HepG2 (cell line): ENCODE results near the gene UBALD1. TPM values are rescaled to one million over a fixed set of nuclear protein-coding genes. Genes with fewer than 3 reads are reported as not detected.

Experiments
- ATAC-seq: fragments of 200-7000 bp; cut with Tn5 transposase; 3 replicates; pipeline ENCODE4 v1.9.1; 2020; ENCODE audit warnings: mild to moderate bottlenecking, moderate library complexity
- BruUV-seq: library from RNA; stranded (reverse); fragments of 400-500 nt; replicated peaks from 2 replicates; lab custom pipeline; 2021; lab: Mats Ljungman, UMichigan
- CTCF ChIA-PET: fragments of 300-600 bp; formaldehyde crosslinking; extraction: SDS; loops from one replicate; lab custom pipeline; 2021; ENCODE audit warnings: low total read pairs, inconsistent platforms, low intra/inter-chr PET ratio; lab: Yijun Ruan, JAX
- POLR2A ChIA-PET: fragments of 350-600 bp; sonication (Branson Sonifier 250); formaldehyde crosslinking; loops from one replicate; lab custom pipeline; 2020; ENCODE audit warnings: antibody characterized with exemption, inconsistent platforms; lab: Yijun Ruan, JAX
- DNase-seq: peaks from one replicate; pipeline ENCODE4 v3.0.0-alpha.2; 2015; ENCODE audit warnings: low spot score
- FAIRE-seq: peaks from 3 replicates; lab custom pipeline; 2011; peaks lifted over from hg19 to GRCh38; lab: Jason Lieb, UNC
- H2AFZ ChIP-seq: one replicate; pipeline ENCODE4 v1.6.1; 2011; ENCODE audit warnings: low read length, inconsistent platforms
- H3K27ac ChIP-seq: fragments of 300-600 bp; 3 replicates; pipeline ENCODE4 v1.8.0; 2011; ENCODE audit warnings: mixed run types, mild to moderate bottlenecking, mixed read lengths, low read length, inconsistent platforms; ENCODE audit not compliant: insufficient read depth; ENCODE audit errors: extremely low read length
- H3K27me3 ChIP-seq, 2 experiments: fragments of 200-600 bp in 1 of 2; 2 replicates in 1 of 2; 3 replicates in 1 of 2; pipeline versions ENCODE4 v1.6.0 to v1.8.0; 2011; ENCODE audit warnings: low read length in 2 of 2, mild to moderate bottlenecking in 2 of 2, moderate library complexity in 2 of 2, inconsistent platforms in 1 of 2; ENCODE audit not compliant: insufficient read depth in 2 of 2, control insufficient read depth in 1 of 2
- H3K36me3 ChIP-seq, 2 experiments: fragments of 200-600 bp in 1 of 2; replicated peaks in 1 of 2; 2 replicates in 1 of 2; 3 replicates in 1 of 2; pipeline versions ENCODE4 v1.5.1 to v1.8.0; 2011; ENCODE audit warnings: low read length in 2 of 2, inconsistent platforms in 1 of 2; ENCODE audit not compliant: insufficient read depth in 2 of 2, control insufficient read depth in 1 of 2
- H3K4me1 ChIP-seq: 2 replicates; pipeline ENCODE4 v1.5.1; 2012; ENCODE audit warnings: low read length, inconsistent platforms; ENCODE audit not compliant: insufficient read depth
- H3K4me2 ChIP-seq: 2 replicates; pipeline ENCODE4 v1.6.0; 2011; ENCODE audit warnings: low read depth, low read length, inconsistent platforms
- H3K4me3 ChIP-seq, 3 experiments: fragments of 200-600 bp in 1 of 3; sonication (generic), shearing (Covaris generic) in 1 of 3; replicated peaks in 1 of 3; 2 replicates each; pipeline ENCODE4 v1.5.1; 2011 to 2016; ENCODE audit warnings: low read length in 3 of 3, inconsistent platforms in 2 of 3, low read depth in 2 of 3, mild to moderate bottlenecking in 2 of 3, control low read depth in 1 of 3, mixed read lengths in 1 of 3; ENCODE audit not compliant: insufficient read depth in 1 of 3
- H3K79me2 ChIP-seq: one replicate; pipeline ENCODE4 v1.6.1; 2011; ENCODE audit warnings: low read length, inconsistent platforms; ENCODE audit not compliant: insufficient read depth
- H3K9ac ChIP-seq: 2 replicates; pipeline ENCODE4 v1.6.0; 2011; ENCODE audit warnings: mild to moderate bottlenecking, low read depth, low read length, inconsistent platforms; ENCODE audit not compliant: insufficient read depth
- H3K9me3 ChIP-seq: 2 replicates; pipeline ENCODE4 v1.5.1; 2012; ENCODE audit warnings: mild to moderate bottlenecking, low read length
- H4K20me1 ChIP-seq: 2 replicates; pipeline ENCODE4 v1.6.0; 2011; ENCODE audit warnings: inconsistent platforms, mild to moderate bottlenecking, low read length, moderate library complexity; ENCODE audit not compliant: insufficient read depth
- GATAD1 ChIP-seq: IDR thresholded peaks from 2 replicates; pipeline ENCODE4 v1.6.1; 2016; ENCODE audit warnings: missing genetic modification reagents, missing compliant biosample characterization
- POLR2AphosphoS5 ChIP-seq: IDR thresholded peaks from 2 replicates; pipeline ENCODE4 v1.6.1; 2012; ENCODE audit warnings: low read depth, low read length
- SRSF9 ChIP-seq: fragments of 200-400 bp; formaldehyde crosslinking; IDR thresholded peaks from 2 replicates; pipeline ENCODE4 v1.6.1; 2018; ENCODE audit warnings: borderline replicate concordance, mild to moderate bottlenecking, low read depth, low read length; ENCODE audit not compliant: insufficient read depth, poor library complexity, severe bottlenecking
- TEAD2 ChIP-seq: sonication (generic); formaldehyde crosslinking; IDR thresholded peaks from 2 replicates; pipeline ENCODE4 v1.9.0; 2021; ENCODE audit warnings: missing genetic modification reagents
- ZSCAN20 ChIP-seq: sonication (generic); formaldehyde crosslinking; IDR thresholded peaks from 2 replicates; pipeline ENCODE4 v1.4.0; 2020; ENCODE audit warnings: missing genetic modification reagents, mild to moderate bottlenecking, borderline replicate concordance
- WGBS: methylation state at CpG from one replicate; pipeline ENCODE4 v1.1.6; 2017; ENCODE audit warnings: low lambda C conversion rate; 5-methylcytosine and 5-hydroxymethylcytosine counted together
- in situ Hi-C: cut with HindIII; loops from 2 replicates; pipeline ENCODE4 v1.10.0; 2017; ENCODE audit warnings: low pct_unique_long_range_greater_than_20kb; ENCODE audit not compliant: extremely low pct_ligation_motif_present
- intact Hi-C: fragments of 100-400 bp; cut with micrococcal nuclease; formaldehyde crosslinking; loops from one replicate; pipeline ENCODE4 v1.10.0; 2022; ENCODE audit not compliant: unreplicated experiment
- polyA plus RNA-seq, 8 experiments: library from polyadenylated mRNA; depleted of rRNA in 3 of 8; stranded (reverse) in 7 of 8; unstranded in 1 of 8; fragments of >200 nt; fragmentation: Illumina TruSeq in 4 of 8; extraction: Trizol in 4 of 8; gene quantifications; 2 replicates each; pipeline versions ENCODE4 v1.2.1 to v1.2.3, GENCODE V29; 2011 to 2016; ENCODE audit warnings: low read depth in 4 of 8, missing spikeins in 1 of 8, mixed read lengths in 1 of 8; ENCODE audit not compliant: insufficient read depth in 1 of 8
- total RNA-seq, 5 experiments: library from RNA; depleted of rRNA; stranded (reverse); fragments of >200 nt; fragmentation: Illumina TruSeq; extraction: Trizol; gene quantifications; 2 replicates each; pipeline ENCODE4 v1.2.3, GENCODE V29; 2016; ENCODE audit warnings: low read depth in 1 of 5
- TF ChIP-seq, protein P1 (sequence below): IDR thresholded peaks from 2 replicates; pipeline ENCODE4 v1.6.1; 2016; ENCODE audit warnings: low read depth, missing genetic modification reagents, missing compliant biosample characterization
- TF ChIP-seq, protein P2 (sequence below): IDR thresholded peaks from 2 replicates; pipeline ENCODE4 v1.6.1; 2016; ENCODE audit warnings: missing compliant biosample characterization, missing genetic modification reagents, borderline replicate concordance
- TF ChIP-seq, protein P3 (sequence below): sonication (generic); formaldehyde crosslinking; IDR thresholded peaks from 2 replicates; pipeline ENCODE4 v1.4.0; 2020; ENCODE audit warnings: missing genetic modification reagents

The UBALD1 gene
- total and polyA plus RNA-seq, 2 of the 13 experiments (the other 11 are each of a cell fraction or from before 2014, with no cell fraction given), result 6.8 to 12.3 TPM

DNA sequence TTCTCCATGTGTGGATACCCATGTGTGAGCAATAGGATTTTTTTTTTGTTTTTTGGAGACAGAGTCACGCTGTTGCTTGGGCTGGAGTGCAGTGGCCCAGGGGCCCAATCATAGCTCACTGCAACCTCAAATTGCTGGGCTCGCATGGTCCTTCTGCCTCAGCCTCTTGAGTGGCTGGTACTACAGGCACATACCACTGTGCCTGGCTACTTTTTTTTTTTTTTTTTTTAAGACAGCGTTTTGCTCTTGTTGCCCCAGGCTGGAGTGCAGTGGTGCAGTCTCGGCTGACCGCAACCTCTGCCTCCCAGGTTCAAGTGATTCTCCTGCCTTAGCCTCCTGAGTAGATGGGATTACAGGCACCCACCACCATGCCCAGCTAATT is 26.6 kb upstream of the UBALD1 start:
- DNase-seq (no peak), ATAC-seq (no peak), FAIRE-seq (no peak)
- H3K4me3 ChIP-seq, result no peak overlapping the region
- in situ Hi-C loops, result no loop called here
- peaks cover 73% of the 10 kb centered on the region for H3K79me2 ChIP-seq
- 90% methylated on average over 5 of the region's 5 CpGs for WGBS
- no peak overlapping the region for H3K9ac ChIP-seq
- no peak overlapping the region for H3K4me2 ChIP-seq
- H3K27ac ChIP-seq, result no peak overlapping the region
- CTCF ChIA-PET, result no interaction called here
- H3K4me1 ChIP-seq, result peaks cover 27% of the 10 kb centered on the region
- peaks cover 16% of the 10 kb centered on the region; the same call in 1 of the 2 replicates for H4K20me1 ChIP-seq
- peaks cover 10 to 26% of the 10 kb centered on the region in 2 experiments; a peak in 3 of 5 replicates for H3K36me3 ChIP-seq
- no TSS peak for BruUV-seq
- no peak overlapping the region for H2AFZ ChIP-seq
- H3K9me3 ChIP-seq, result no peaks in the 10 kb centered on the region
- H3K27me3 ChIP-seq, result no peaks in the 10 kb centered on the region
- POLR2A ChIA-PET, result no interaction called here
- TF ChIP-seq ZSCAN20 (no peak), SRSF9 (no peak), POLR2AphosphoS5 (no peak), GATAD1 (no peak), TEAD2 (CRISPR knock-in tag) (no peak)
- TF ChIP-seq, protein P1, sequence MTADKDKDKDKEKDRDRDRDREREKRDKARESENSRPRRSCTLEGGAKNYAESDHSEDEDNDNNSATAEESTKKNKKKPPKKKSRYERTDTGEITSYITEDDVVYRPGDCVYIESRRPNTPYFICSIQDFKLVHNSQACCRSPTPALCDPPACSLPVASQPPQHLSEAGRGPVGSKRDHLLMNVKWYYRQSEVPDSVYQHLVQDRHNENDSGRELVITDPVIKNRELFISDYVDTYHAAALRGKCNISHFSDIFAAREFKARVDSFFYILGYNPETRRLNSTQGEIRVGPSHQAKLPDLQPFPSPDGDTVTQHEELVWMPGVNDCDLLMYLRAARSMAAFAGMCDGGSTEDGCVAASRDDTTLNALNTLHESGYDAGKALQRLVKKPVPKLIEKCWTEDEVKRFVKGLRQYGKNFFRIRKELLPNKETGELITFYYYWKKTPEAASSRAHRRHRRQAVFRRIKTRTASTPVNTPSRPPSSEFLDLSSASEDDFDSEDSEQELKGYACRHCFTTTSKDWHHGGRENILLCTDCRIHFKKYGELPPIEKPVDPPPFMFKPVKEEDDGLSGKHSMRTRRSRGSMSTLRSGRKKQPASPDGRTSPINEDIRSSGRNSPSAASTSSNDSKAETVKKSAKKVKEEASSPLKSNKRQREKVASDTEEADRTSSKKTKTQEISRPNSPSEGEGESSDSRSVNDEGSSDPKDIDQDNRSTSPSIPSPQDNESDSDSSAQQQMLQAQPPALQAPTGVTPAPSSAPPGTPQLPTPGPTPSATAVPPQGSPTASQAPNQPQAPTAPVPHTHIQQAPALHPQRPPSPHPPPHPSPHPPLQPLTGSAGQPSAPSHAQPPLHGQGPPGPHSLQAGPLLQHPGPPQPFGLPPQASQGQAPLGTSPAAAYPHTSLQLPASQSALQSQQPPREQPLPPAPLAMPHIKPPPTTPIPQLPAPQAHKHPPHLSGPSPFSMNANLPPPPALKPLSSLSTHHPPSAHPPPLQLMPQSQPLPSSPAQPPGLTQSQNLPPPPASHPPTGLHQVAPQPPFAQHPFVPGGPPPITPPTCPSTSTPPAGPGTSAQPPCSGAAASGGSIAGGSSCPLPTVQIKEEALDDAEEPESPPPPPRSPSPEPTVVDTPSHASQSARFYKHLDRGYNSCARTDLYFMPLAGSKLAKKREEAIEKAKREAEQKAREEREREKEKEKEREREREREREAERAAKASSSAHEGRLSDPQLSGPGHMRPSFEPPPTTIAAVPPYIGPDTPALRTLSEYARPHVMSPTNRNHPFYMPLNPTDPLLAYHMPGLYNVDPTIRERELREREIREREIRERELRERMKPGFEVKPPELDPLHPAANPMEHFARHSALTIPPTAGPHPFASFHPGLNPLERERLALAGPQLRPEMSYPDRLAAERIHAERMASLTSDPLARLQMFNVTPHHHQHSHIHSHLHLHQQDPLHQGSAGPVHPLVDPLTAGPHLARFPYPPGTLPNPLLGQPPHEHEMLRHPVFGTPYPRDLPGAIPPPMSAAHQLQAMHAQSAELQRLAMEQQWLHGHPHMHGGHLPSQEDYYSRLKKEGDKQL, result no peak
- TF ChIP-seq, protein P2, sequence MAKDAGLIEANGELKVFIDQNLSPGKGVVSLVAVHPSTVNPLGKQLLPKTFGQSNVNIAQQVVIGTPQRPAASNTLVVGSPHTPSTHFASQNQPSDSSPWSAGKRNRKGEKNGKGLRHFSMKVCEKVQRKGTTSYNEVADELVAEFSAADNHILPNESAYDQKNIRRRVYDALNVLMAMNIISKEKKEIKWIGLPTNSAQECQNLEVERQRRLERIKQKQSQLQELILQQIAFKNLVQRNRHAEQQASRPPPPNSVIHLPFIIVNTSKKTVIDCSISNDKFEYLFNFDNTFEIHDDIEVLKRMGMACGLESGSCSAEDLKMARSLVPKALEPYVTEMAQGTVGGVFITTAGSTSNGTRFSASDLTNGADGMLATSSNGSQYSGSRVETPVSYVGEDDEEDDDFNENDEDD, result no peak
- TF ChIP-seq, protein P3, sequence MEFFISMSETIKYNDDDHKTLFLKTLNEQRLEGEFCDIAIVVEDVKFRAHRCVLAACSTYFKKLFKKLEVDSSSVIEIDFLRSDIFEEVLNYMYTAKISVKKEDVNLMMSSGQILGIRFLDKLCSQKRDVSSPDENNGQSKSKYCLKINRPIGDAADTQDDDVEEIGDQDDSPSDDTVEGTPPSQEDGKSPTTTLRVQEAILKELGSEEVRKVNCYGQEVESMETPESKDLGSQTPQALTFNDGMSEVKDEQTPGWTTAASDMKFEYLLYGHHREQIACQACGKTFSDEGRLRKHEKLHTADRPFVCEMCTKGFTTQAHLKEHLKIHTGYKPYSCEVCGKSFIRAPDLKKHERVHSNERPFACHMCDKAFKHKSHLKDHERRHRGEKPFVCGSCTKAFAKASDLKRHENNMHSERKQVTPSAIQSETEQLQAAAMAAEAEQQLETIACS (CRISPR knock-in tag), result no peak
- intact Hi-C loops, result no loop called here
